GM19468 (cell line): Measurements from ENCODE around the gene CELF3.

ENCODE experiments used
- ATAC-seq: cut with Tn5 transposase; IDR thresholded peaks from one replicate; pipeline ENCODE4 v1.9.1; 2021; ENCODE audit warnings: mild to moderate bottlenecking, moderate library complexity, moderate number of reproducible peaks; ENCODE audit not compliant: unreplicated experiment; ENCODE audit errors: extremely low read depth

Gene CELF3

DNA sequence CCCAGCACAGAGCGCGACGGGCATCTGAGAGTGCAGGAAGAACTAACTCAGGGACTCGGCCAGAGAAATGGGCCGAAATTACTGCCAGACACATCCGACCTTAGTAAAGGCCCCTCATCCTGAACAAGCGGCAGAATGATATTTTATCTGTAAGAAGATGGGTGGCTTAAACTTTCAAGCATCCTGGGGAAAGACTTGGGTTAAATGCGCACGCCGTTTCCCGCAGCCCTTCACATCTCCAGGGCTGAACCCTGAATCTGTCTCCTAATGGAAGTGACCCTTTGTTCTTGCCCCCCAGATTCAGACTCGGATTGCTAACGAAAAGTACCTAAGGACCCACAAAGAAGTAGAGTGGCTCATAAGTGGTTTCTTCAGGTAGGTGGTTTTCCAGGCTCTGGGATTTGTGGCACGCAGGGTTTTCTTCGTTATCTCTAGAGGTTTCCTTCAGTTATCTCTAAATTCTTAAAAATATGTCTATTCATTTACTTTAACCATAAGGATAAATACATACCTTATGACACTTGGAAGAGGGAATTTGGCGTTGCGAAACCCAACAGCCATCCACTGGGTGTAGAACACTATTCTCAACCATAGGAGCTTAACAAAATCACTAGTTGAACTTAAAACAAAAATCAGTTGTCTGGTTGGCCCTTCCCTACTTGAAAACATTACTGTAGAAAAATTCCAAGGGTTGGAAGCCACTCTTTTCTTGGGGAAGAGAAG is 5.3 kb upstream of the CELF3 start:
- ATAC-seq = no peak

- ATAC-seq = no peak
These were observed 4.6 kb upstream of the CELF3 start, which contains the start of gene RIIAD1 for GRCh38 chr1:151720974-151721787. RIIAD1 (plus strand) TSS chr1:151721522; CDS start chr1:151721537, 15 bp downstream.

DNA sequence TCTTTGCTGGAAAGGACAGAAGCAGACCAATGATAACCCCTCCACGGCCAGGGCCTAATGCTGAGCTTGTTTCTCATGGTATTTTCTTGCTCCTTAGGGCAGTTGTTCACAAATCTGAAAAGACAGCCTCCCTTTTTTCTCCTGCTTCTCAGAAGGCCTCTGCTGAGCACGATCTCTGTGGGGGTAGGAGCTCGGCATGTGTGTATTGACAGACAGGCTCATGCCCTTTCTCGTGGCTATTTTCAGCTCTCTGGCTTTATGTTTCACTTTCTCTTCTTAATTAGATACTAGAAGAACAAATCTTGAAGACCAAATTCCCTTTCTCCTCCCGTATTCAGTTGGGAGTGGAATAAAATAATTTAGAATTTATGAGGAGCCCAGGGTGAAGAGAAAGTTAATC is 4.0 kb upstream of the CELF3 start:
- ATAC-seq = no peak

- no peak for ATAC-seq
These were observed 3.5 kb upstream of the CELF3 start for GRCh38 chr1:151720125-151720524.

- ATAC-seq = no peak
These were observed 2.1 kb upstream of the CELF3 start for GRCh38 chr1:151718666-151719065.

GRCh38 chr1:151718011-151718431 is 1.4 kb upstream of the CELF3 start:
- ATAC-seq = no peak

DNA sequence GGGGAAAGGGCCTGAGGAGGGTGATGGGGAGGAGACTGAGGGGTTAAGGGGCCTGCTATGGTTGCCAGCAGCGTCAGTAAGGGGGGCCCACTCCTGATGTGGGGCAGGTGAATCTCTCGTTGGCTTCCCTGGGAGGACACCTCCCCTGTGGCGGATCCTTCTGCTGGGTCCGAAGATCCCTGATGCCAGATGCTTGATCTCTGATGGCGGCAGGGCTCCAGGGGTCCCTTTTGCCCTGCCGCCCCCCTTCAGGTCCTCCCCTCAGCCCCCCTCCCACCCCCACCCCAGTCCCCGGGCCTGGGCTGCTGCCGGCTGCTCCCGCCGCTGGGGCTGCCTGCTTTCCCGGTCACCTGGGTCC is 219 bp downstream of the CELF3 start:
- ATAC-seq = no peak

- no peak for ATAC-seq
These were observed 738 bp downstream of the CELF3 start for GRCh38 chr1:151715726-151716404.

DNA sequence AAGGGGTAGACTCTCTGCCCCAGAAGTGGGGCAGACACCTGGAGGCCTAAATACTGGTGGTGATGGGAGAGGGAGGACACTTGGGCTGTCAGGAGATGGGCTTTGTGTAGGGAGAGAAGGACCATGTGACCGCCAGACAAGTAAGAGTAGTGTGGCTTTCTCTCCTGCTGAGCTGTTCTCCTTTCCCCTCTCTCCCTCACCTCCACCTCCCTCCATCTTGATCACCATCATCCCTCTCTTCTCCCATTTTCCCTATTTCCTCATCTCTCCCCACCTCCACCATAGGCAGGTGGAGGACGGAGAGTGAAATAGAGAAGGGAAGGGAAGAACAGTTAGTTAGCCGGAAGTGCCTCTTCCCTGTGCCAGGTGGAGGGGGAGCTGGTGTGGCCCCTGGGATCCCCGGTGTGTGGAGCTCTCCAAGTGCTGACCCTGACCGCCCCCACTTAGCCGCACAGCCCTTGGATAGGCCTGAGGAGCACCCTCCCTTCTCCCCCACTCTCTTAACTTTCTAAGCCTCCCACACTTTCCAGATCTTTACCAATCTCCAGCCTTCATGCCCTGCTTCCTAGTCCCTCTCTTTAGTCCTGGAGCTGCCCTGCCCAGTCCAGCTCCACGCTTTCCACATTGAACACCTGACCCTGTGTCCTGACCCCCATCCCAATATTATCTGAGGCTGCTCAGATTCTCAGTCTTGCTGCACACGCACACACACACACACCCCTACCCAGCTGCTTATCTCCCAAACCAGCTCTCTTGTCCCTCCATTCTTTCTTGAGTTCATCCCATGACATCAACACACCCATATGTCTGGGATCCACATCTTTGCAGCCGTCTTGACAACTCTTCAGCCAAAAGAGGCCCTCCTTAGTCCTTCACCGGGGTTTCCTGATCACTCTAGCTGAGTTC is 1.5 kb downstream of the CELF3 start:
- no peak for ATAC-seq

- ATAC-seq = no peak
These were observed 2.7 kb downstream of the CELF3 start for GRCh38 chr1:151713874-151714273.

GRCh38 chr1:151713044-151713443 is 3.6 kb downstream of the CELF3 start:
- ATAC-seq = no peak

DNA sequence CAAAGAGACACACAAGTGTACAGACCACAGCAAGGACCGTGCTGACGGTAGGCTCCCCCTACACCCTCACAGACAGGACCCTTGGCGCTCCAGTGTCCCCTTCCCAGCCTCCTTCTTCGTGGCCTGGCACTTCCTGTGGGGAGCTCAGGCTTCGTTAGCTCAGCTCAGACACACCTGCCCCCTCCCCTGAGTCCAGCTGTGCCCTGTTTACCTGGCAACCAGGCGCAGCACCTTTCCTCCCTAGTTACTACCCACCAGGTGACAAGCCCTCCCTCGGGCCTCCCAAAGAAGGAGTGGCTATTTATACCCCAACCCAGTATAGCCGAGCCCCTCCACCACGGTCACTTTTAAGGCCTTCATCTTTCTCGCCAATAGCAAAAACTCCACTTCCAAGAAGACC is 4.7 kb downstream of the CELF3 start:
- no peak for ATAC-seq

DNA sequence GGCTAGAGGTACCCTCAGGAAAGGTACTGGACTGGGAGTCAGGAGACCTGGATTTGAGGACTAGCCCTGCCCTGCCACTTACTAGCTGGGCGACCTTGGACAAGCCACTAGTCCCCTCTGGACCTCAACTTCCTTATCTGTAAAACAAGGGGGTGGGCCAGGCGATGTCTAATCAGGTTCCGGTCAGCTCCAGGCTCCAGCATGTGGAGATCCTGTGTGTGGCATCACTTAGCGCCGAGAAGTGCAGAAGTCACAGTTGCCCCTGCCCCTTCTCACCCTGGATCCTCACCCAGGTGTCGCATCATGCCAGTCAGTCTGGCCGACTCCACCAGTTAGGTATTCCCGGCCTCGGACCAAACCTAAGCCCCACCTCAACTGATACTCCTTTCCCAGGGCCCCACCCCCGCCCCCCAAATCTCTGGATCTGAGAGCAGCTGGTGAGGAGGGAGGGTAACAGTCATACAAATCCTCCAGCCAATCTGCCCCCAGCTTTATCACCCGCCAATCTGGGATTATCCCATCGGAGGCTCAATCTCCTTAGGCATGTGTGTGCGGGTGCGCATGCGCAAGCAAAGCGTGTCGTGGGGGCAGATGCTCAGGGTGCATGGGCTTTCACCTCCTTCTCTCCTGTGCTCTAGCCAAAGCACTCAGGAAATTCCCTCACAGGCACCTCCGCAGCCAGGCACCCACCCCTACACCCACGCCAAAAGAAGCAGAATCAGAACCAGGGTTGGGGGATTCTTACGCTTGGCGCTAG is 5.4 kb downstream of the CELF3 start:
- ATAC-seq = no peak

GRCh38 chr1:151710187-151710840 is 6.3 kb downstream of the CELF3 start:
- ATAC-seq = no peak

- ATAC-seq = no peak
These were observed 7.7 kb downstream of the CELF3 start for GRCh38 chr1:151708891-151709290.

DNA sequence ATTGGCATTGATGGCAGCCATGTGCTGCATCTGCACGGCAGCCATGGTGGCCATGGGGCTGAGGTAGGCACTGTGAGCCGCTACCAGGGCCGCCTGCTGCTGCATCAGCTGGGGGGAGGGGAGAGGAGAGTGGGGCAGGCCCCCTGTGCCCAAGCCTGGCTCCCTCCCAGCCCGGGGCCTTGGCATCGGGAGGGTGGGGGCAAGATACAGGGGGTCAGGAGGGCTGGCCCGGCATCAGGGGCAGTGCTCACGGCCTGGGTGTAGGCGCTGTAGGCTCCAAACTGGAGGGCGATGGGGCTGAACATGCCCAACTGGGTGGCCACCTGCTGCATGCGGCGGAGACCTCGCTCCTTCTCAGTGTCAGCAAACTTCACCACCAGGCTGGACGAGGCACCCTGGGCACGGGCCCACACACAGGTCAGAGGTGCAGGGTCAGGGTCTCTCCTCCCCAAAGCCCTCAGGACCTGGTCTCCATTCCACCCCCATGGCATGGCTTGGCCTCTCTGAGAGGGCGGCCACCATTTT is 9.0 kb downstream of the CELF3 start:
- no peak for ATAC-seq

GRCh38 chr1:151706464-151707415 is 9.9 kb downstream of the CELF3 start:
- no peak for ATAC-seq
